OCI-LY7 (cell line): ENCODE results near the gene EDEM1. TPM values are rescaled to one million over a fixed set of nuclear protein-coding genes. Genes with fewer than 3 reads are reported as not detected.

Experiments
- BruUV-seq: library from RNA; stranded (reverse); fragments of 400-500 nt; replicated peaks from 2 replicates; lab custom pipeline; 2021; lab: Mats Ljungman, UMichigan
- CTCF ChIA-PET: fragments of 300-600 bp; sonication (Branson Sonifier 250); formaldehyde crosslinking; loops from one replicate; lab custom pipeline; 2022; ENCODE audit warnings: antibody characterized with exemption; ENCODE audit not compliant: unreplicated experiment; lab: Charles Lee
- POLR2A ChIA-PET: fragments of 300-600 bp; sonication (Branson Sonifier 250); formaldehyde crosslinking; loops from one replicate; lab custom pipeline; 2022; ENCODE audit warnings: antibody characterized with exemption; lab: Charles Lee
- DNase-seq: peaks from one replicate; pipeline ENCODE4 v3.0.0-alpha.2; 2015; ENCODE audit warnings: low spot score
- H2AFZ ChIP-seq: fragments of 200-600 bp; sonication (generic), shearing (Covaris generic); 2 replicates; pipeline ENCODE4 v1.6.1; 2014; ENCODE audit warnings: mild to moderate bottlenecking, antibody characterized with exemption, low read length, moderate library complexity
- H3K27ac ChIP-seq: fragments of 200-600 bp; sonication (generic); 2 replicates; pipeline ENCODE4 v1.5.1; 2014; ENCODE audit warnings: mixed run types, low read depth, mild to moderate bottlenecking, moderate library complexity, low read length, inconsistent platforms; ENCODE audit not compliant: poor library complexity, severe bottlenecking
- H3K36me3 ChIP-seq: fragments of 200-600 bp; sonication (generic); 2 replicates; pipeline ENCODE4 v1.6.1; 2014; ENCODE audit warnings: mild to moderate bottlenecking, antibody characterized with exemption, low read length, moderate library complexity, mixed read lengths; ENCODE audit not compliant: insufficient read depth
- H3K4me1 ChIP-seq: fragments of 200-600 bp; sonication (generic); 2 replicates; pipeline ENCODE4 v1.5.1; 2014; ENCODE audit warnings: mild to moderate bottlenecking, low read length; ENCODE audit not compliant: insufficient read depth, poor library complexity, severe bottlenecking
- H3K4me2 ChIP-seq: fragments of 200-600 bp; sonication (generic); 2 replicates; pipeline ENCODE4 v1.6.1; 2014; ENCODE audit warnings: mild to moderate bottlenecking, low read length
- H3K4me3 ChIP-seq: fragments of 200-600 bp; sonication (generic); 2 replicates; pipeline ENCODE4 v1.5.1; 2014; ENCODE audit warnings: mild to moderate bottlenecking, low read depth, low read length; ENCODE audit not compliant: poor library complexity, severe bottlenecking
- H3K79me2 ChIP-seq: fragments of 200-600 bp; sonication (generic); 2 replicates; pipeline ENCODE4 v1.6.1; 2016; ENCODE audit warnings: low read depth, mild to moderate bottlenecking, low read length, moderate library complexity, mixed read lengths; ENCODE audit not compliant: insufficient read depth
- H3K9me2 ChIP-seq: fragments of 200-600 bp; sonication (generic); 2 replicates; pipeline ENCODE4 v1.6.1; 2016; ENCODE audit warnings: mild to moderate bottlenecking, low read length, mixed read lengths; ENCODE audit not compliant: insufficient read depth
- H3K9me3 ChIP-seq: fragments of 200-600 bp; sonication (generic); 2 replicates; pipeline ENCODE4 v1.6.1; 2014; ENCODE audit warnings: mild to moderate bottlenecking, mixed run types, low read length, mixed read lengths
- H4K20me1 ChIP-seq: fragments of 200-600 bp; sonication (generic); 2 replicates; pipeline ENCODE4 v1.6.1; 2014; ENCODE audit warnings: mild to moderate bottlenecking, antibody characterized with exemption, low read length, moderate library complexity, mixed read lengths; ENCODE audit not compliant: insufficient read depth
- CTCF ChIP-seq: fragments of 200-600 bp; sonication (generic); conservative IDR thresholded peaks from 2 replicates; pipeline ENCODE4 v1.5.1; 2014; ENCODE audit warnings: mild to moderate bottlenecking, antibody characterized with exemption, low read length, moderate library complexity, mixed read lengths
- EZH2phosphoT487 ChIP-seq: fragments of 200-600 bp; sonication (generic); IDR thresholded peaks from 2 replicates; pipeline ENCODE4 v1.6.1; 2018; ENCODE audit warnings: low read depth, borderline replicate concordance, mild to moderate bottlenecking, mixed run types, antibody characterized with exemption, low read length, moderate library complexity, mixed read lengths
- intact Hi-C: fragments of 100-400 bp; cut with micrococcal nuclease; formaldehyde crosslinking; loops from one replicate; pipeline ENCODE4 v1.10.0; 2022; ENCODE audit not compliant: unreplicated experiment
- total RNA-seq, 2 experiments: library from RNA; depleted of rRNA in 1 of 2; stranded (reverse); fragments of >200 nt in 1 of 2; shearing (Covaris generic) in 1 of 2; gene quantifications; 2 replicates each; pipeline ENCODE4 v1.2.3, GENCODE V29; 2014 to 2022

Gene EDEM1
- total RNA-seq, 2 experiments from 2014 or later, result 186 to 337 TPM

- Histone ChIP-seq H3K4me1 (peaks cover 80% of the 10 kb centered on the region), H3K79me2 (peaks cover 100% of the 10 kb centered on the region), H3K9me2 (no peaks in the 10 kb centered on the region), H3K9me3 (peaks cover 6% of the 10 kb centered on the region; the same call in 1 of the 2 replicates), H3K27ac (no peak overlapping the region), H2AFZ (no peak overlapping the region), H3K4me2 (no peak overlapping the region), H4K20me1 (peaks cover 14% of the 10 kb centered on the region; the same call in 1 of the 2 replicates), H3K4me3 (no peak overlapping the region), H3K36me3 (peaks cover 16% of the 10 kb centered on the region)
- intact Hi-C loops, result no loop called here
- ChIA-PET POLR2A (interaction anchor here (0.6 to 5.0 kb wide), 4 partner anchors 16 to 29 kb away, joined by 3 to 67 read pairs (median 13); no protein-coding TSS in a partner anchor), CTCF (no interaction called here)
- no TSS peak for BruUV-seq
- no peak for DNase-seq
- no peak for TF ChIP-seq CTCF
- no peak for TF ChIP-seq EZH2phosphoT487
Measured at GRCh38 chr3:5165698-5166097, 21.8 kb upstream of the EDEM1 start.

- TF ChIP-seq EZH2phosphoT487 (no peak), CTCF (no peak)
- Histone ChIP-seq H3K79me2 (peaks cover 95% of the 10 kb centered on the region), H3K36me3 (peaks cover 26% of the 10 kb centered on the region), H3K4me1 (peaks cover 68% of the 10 kb centered on the region), H2AFZ (no peak overlapping the region), H3K9me2 (no peaks in the 10 kb centered on the region), H3K9me3 (peaks cover 6% of the 10 kb centered on the region; the same call in 1 of the 2 replicates), H3K27ac (no peak overlapping the region), H4K20me1 (0 out of 2 replicates have a peak, but pooled peaks cover 8% of the 10 kb centered on the region), H3K4me2 (no peak overlapping the region), H3K4me3 (no peak overlapping the region)
- no peak for DNase-seq
- intact Hi-C loops, result no loop called here
- CTCF ChIA-PET, result no interaction called here
- BruUV-seq, result no TSS peak
- POLR2A ChIA-PET, result interaction anchor here (0.8 to 5.0 kb wide), 7 partner anchors 11 to 30 kb away, joined by 3 to 67 read pairs (median 5); no protein-coding TSS in a partner anchor
Measured at GRCh38 chr3:5166846-5167245, 20.7 kb upstream of the EDEM1 start.

- Histone ChIP-seq H3K27ac (peak overlapping the region; percentile 3), H3K9me2 (no peaks in the 10 kb centered on the region), H3K9me3 (peaks cover 6% of the 10 kb centered on the region; the same call in 1 of the 2 replicates), H2AFZ (no peak overlapping the region), H3K4me3 (no peak overlapping the region), H3K4me1 (peaks cover 56% of the 10 kb centered on the region), H3K36me3 (peaks cover 38% of the 10 kb centered on the region), H3K79me2 (peaks cover 85% of the 10 kb centered on the region), H3K4me2 (0 out of 2 replicates have a peak overlapping the region, but pooled peaks have one; percentile 1), H4K20me1 (no peaks in the 10 kb centered on the region)
- DNase-seq, result no peak
- BruUV-seq, result no TSS peak
- ChIA-PET CTCF (interaction anchor here (1.2 kb wide), 1 partner anchor 13 kb away, joined by 3 read pairs; no protein-coding TSS in a partner anchor), POLR2A (interaction anchor here (0.7 to 5.0 kb wide), 11 partner anchors 8 to 274 kb away, joined by 3 to 67 read pairs (median 4); no protein-coding TSS in a partner anchor)
- no peak for TF ChIP-seq EZH2phosphoT487
- TF ChIP-seq CTCF, result no peak
- intact Hi-C loops, result no loop called here
Measured at GRCh38 chr3:5168110-5168509, 19.4 kb upstream of the EDEM1 start.
